Inflammatory macrophage (primary cell): Measurements from ENCODE around the gene LRRC45.
A peak's percentile ranks its signal among the peaks of the same experiment; 100 is the strongest.

ENCODE experiments used
- DNase-seq, 2 donors: peaks; one replicate each; pipeline ENCODE4 v3.0.0-alpha.2; 2020 to 2022

Gene LRRC45

GRCh38 chr17:82053130-82053529, 30.0 kb downstream of the LRRC45 start:
- no peak for DNase-seq

DNA sequence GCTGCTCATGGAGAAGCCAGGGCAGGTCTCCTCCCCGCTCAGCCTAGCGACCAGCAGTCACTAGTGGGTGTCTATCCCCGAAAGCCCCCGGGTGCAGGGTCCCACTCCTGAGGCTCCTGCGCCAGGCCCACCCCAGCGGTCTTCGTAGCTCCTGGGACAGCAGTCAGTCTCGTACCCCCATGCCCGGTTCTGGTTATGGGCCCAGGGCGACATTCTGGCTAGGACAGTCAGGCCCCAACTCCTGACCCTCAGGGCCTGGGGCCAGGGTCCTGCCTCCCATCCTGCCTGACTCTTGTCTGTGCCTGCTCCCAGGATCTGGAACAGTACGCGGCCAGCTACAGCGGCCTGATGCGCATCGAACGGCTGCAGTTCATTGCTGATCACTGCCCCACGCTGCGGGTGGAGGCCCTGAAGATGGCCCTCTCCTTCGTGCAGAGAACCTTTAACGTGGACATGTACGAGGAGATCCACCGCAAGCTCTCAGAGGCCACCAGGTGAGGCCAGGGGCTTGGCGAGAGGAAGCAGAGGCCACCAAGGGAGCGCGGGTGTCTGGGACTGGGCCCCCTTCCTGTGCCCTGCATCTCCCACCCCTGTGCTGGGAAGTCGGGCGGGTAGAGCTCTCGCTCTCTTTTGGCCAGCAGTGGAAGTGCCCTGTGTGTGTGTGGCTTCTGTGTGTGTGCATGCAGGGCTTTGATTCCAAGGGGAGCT, 30.6 kb downstream of the LRRC45 start:
- no peak for DNase-seq

GRCh38 chr17:82054351-82055022, 31.4 kb downstream of the LRRC45 start:
- DNase-seq = no peak

GRCh38 chr17:82055023-82055964, 32.2 kb downstream of the LRRC45 start:
- no peak for DNase-seq

- no peak for DNase-seq
Observed at GRCh38 chr17:82055965-82056728, 33.0 kb downstream of the LRRC45 start.

- no peak for DNase-seq
Observed at GRCh38 chr17:82056729-82057621, 33.9 kb downstream of the LRRC45 start.

DNA sequence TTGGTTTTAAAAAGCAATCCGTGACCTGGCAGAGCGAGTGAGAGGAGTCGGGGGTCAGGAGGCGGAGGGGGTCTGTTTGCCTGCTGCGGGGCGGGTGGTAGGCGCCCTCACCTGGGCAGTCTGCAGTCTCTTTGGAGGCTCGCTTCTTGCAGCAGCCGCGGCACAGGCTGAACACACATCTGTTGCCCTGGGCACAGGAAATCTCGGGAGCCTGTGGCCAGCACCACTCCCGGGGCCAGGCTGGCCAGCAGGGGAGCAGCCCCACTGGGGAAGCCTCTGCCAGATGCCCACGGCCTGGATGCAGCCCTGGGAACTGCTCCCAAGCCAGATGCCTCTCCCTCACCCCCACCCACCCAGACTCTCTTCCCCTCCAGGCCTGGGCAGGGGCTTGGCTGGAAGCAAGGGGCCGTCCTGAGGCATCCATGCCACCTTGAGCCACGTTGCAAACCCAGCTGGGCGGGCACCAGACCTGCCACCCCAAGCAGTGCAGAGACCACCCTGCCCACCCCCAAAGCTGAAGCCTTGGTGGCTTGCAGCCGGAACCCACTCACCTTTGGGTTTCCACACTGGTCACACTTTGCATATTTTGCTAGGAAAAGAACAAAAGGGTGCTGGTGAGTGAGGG, 35.2 kb downstream of the LRRC45 start:
- no peak for DNase-seq

DNA sequence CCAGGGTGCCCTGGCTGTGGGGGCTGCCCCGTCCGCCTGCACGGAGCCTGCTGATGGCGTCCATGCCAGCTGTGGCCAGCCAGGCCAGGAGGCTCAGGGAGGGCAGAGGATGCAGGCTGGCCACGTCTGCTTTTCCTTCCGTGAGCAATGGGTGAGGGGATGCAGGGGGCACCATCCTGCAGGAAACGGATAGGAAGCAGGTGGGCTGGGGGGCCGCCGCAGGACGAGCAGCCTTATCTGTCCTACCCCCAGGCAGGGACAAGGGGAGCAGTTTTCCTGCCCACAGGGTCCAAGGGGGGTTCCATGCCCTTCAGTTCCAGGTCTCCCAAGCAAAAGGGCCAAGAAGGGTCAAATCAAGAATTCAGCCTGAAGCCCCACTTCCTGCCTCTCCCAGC, 35.7 kb downstream of the LRRC45 start:
- DNase-seq = no peak

- DNase-seq = no peak
Observed at GRCh38 chr17:82059272-82060000, 36.3 kb downstream of the LRRC45 start.

GRCh38 chr17:82060001-82060380, 36.9 kb downstream of the LRRC45 start:
- DNase-seq = no peak

- DNase-seq = no peak
Observed at GRCh38 chr17:82060614-82061013, 37.5 kb downstream of the LRRC45 start.

GRCh38 chr17:82061047-82061925, 38.2 kb downstream of the LRRC45 start:
- DNase-seq = no peak

- DNase-seq = peak in 1 of 2 donors; percentile 11
Observed at GRCh38 chr17:82062076-82062983, 39.2 kb downstream of the LRRC45 start.

DNA sequence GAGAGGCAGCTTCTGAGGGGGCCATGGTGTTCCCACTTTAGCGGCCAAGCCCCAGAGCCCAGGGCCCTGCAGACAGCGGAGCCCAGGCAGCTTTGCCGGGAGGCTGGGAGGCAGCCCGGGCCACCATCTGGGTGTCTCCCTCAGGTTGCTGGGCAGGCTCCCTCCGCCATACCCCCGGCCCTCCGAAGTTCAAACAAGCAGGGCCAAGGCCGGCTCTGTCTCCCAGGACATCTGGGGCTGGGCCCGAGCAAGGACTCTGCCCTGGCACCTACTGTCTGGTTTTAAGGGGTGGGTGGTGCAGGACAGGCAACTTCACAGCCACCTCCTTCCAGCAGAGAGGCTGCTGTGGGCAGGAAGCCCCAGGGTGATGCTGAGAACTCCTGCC, 39.9 kb downstream of the LRRC45 start:
- no peak for DNase-seq

DNA sequence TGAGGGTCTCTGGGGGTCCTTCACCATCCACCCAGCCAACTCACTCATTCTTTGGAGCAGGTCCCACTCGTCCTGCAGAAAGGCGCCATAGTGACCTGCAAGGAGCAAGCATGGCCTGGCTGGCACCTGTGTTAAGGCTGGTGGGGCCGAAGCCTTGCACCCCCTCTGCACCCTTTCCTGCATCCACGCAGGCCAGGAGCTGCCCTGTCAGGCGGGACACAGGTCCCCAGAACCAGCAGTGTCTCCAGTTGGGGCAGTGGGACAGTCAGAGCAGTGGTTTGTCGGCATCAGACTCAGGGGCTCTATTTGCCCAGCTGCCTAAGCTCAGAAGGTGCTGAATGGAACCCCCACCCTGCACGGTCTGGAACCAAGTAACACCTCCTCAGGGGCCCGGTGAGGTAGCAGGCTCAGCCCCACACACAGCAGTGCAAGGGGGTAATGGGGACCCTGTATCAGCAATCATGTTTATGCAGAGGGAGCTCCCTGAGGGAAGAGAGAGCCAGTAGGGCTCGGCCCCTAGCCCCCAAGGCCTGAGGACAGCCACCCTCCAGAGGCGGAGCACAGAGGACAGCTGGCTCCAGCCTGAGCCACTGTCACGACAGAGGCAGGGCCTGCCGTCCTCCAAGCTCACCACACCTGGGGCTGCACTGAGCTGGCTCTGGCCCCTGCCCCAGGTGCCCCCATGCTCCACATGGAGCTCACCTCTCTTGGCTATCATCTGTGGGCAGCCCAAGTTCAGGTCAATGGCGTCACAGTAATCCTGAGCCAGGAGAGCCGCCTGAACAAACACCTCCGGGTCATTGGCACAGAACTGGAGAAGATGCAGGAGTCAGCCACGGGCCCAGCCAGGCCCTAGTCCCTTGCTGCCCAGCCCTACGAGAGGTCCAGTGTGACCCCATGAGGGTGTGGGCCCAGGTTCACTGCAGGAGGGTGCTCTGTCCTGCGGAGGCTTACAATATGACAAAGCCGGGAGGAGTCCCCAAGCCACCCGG, 40.6 kb downstream of the LRRC45 start:
- no peak for DNase-seq

- no peak for DNase-seq
Observed at GRCh38 chr17:82064433-82065192, 41.5 kb downstream of the LRRC45 start.
